ENCODE data around the gene SCMH1.

Gene SCMH1

DNA sequence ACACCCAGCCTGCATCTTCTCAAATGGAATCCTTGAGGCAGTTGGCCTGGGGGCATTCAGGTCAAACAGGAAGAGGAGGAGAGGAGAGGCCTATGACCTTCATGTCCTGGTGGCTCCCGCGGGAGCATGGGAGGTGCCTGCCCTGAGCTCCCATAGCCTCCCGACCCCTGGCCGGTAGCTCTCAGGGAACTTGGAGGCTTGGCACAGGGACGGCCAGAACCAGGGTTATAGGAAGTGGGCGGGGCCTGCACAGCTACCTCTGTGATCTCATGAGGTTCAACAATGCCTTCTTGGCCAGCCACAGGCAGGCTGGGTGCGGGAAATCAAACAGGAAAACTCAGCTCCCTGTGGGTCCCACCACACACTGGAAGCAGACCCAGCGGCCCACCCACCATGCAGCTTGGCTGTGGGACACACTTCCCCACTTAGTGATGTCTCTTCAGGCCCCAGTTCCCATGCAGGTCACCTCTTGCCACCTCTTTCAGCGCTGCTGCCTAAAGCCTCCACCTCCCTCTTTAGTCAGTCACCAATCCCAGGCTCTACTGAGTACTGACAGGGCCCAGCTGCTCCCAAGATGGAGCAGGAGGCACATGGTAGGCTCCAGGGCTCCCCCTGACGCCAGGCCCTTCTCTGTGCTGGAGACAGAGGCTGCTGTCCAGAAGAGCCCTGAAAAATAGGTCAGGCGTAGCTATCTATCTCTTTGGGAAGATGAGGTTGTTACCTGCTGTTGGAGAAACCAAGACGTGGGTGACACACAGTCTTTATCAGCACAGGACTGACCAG is 220.4 kb downstream of the SCMH1 start, which contains the start of gene SLFNL1:
Gene SLFNL1 (minus strand): TSS at position 200 of the 783 bp plus-strand sequence. CDS start 1,065 bp downstream, outside the sequence.
- no peak for DNase-seq

DNA sequence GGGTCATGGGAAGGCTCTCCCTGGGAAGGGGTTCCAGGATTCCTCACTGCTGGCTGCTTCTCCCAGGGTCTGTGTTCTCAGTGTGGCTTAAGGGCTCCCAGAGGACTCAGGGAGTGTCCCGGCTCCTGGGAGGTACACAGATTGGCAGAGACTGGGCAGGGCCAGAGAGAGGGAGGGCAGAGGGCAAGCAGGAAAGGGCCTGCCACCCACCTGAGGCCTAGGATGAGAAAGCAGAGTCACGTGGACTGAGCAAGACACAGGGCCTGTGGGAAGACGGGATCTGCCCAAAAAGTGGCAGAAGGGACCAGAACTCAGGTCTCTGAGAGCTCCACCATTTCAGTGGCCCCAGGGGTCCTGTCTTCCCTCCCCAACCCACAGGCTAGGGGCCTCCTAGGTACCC is 221.5 kb downstream of the SCMH1 start:
- DNase-seq: no peak

DNA sequence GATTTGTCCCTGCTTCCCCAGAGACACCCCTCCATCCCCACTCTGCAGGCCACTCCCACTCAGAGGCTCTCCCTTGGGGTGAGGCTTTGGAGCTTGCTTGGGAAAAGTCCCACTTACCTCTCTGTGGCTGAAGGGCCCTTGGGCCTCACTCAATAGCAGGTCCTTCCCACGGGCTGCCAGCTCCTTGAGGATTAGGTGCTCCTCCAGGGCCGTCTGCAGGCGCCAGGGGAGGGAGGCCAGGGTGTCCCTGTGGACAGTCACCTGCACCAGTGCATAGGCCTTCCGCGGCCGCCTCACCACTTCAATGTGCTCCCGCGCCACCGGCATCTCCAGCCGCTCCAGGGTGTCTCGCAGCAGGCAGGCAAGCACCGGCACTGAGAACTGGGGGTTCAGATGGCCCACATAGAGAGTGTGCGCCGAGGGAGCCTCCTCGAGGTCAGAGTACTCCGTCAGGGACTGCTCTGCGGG is 222.0 kb downstream of the SCMH1 start:
- no peak for DNase-seq

DNA sequence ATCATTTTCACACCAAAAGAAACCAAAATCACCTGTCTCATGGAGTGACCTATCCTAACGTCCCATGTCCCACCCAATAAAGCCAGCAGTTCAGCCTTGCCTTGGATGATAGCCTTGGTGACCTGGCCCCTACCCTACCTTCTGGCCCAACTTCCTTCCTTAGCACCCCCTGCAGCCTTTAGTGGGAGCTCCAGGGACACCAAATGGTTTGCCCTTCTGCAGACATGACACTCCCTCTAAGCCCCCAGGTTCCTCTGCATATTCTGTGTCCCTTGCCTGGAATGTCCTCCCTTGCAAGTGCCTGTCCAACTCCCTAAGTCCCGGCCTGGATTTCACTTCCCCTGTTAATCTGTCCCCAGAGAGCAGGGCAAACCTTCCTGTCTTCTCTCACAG is 222.8 kb downstream of the SCMH1 start:
- DNase-seq: no peak

DNA sequence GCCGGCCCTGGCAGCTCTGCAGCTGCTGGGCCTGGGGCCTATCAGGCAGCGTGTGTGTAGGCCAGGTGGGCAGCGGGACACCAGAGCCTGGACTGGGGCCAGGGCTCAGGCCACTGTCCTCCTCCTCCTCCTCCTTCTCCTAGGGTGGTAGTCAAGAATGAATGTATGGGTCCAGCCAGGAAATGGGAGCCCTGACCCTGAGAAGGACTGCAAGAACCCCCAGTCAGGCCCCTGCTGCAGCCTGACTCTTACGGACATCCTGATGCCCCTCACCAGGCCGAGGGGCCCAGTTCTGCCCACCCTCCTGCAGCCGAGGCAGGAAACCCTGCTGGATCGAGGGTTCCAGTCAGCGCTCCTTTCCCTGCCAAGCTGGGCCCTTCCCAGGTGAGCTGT is 224.1 kb downstream of the SCMH1 start:
- no peak for DNase-seq

DNA sequence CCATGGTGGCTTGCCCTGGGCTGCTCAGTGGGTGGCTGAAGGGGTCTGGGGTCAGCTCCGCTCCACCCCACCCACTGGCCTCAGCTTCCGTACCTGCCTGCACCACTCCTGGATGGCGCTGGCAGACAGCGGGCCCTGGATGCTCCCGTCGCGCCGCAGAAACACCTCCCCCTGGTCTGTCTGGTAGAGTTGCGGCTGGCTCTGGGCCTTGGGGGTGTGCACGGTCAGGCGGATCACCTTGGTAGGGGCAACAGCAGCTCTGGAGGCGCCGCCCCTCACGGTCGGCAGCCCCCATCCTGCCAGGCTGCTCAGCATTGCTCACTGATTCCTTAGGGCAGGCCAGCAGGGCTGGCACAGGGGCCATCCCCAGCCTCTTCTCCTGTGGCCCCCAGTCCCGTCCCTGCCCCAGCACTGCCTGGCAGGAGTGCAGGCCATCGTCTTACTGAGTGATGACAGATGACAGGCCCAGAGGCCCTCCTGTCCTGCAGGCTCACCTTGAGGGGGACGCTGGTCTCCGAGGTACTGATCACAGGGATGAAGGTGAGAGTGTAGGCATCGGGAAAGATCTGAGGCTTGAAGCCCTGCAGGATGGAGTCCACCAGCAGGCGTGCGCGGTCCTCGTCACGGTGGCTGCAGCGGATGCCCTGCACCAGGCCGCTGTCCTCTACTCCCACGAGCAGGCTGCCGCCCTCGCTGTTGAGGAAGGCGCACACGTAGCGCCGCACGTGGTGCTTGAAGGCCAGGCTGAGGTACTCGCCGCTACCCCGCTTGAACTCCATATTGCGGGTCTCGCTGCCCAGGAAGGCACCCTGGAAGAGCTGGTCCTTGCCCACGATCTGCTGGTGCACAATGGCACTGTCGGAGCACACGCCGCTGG is 224.7 kb downstream of the SCMH1 start:
- no peak for DNase-seq

DNA sequence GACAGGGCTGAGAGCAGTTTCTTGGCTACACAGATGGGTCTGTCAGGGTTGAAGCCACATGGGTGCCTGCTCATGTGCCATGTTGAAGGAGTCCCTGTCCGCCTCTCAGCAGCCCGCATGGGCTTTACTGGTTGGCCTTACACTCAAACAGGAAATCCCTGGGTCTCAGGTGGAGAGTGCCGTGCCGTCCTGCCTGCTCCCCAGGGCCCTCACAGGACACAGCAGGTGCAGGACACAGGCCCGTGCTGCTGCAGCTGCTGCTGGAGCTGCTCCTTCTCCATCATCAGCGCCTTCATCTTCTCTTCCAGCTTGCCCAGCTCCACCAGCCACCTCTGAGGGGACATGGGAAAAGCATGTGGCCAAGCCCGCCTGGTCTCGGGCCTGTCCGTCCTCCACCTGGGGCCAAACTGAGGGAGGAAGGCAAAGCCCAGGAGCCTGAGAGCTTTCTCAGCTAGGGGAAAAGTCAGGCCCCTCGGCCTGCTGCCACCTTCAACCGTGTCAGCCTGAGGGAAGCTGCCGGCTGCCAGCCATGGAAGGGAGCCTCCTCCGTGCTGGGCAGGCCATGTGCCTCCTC is 226.1 kb downstream of the SCMH1 start:
- no peak for DNase-seq

DNA sequence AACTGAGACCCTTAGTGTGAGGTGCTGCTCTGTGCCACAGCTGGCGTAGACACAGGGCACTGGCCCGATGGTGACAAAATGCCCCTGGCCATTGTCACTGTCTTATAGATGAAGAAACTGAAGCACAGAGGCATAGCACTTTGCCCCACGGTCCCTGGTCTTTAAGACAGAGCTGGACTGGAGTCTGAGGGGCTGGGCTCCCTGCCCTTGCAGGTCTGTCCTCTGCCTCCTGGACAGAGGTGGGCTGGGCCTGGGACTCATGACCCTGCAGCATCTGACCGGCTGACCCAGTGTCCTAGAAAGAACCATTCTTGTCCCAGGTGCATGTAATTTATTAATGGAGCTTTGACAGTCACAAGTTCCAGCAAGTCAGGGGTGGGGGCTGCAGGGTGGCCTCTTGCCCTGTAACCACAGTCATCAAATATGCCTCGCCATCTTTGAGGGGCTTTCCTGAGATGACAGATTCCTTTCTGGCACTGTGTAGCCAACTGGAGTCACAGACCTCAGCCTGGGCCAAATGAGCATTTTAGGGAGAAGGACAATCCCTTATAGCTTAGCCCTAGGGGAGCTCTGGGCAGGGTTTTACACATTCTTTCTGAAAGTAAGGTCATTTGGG is 226.7 kb downstream of the SCMH1 start:
- no peak for DNase-seq

DNA sequence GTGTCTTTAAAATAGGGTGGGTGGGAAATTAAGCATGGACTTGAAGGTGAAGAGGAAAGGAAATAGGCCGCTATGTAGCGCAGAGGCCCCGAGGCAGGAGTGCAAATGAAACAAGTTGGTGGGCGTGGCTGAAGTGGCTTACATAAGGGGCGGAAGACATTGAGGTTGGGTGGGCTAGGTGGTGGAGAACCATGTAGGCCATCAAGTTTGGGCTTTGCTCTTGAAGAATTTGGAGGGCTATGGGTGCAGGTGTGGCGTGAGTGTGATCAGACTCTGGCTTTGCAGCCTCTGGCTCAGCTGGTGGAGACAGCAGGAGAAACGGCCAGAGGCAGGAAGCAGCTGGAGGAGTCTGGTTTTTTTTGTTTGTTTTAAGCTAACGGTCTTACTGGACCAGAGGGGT is 227.2 kb downstream of the SCMH1 start:
- DNase-seq: no peak

DNA sequence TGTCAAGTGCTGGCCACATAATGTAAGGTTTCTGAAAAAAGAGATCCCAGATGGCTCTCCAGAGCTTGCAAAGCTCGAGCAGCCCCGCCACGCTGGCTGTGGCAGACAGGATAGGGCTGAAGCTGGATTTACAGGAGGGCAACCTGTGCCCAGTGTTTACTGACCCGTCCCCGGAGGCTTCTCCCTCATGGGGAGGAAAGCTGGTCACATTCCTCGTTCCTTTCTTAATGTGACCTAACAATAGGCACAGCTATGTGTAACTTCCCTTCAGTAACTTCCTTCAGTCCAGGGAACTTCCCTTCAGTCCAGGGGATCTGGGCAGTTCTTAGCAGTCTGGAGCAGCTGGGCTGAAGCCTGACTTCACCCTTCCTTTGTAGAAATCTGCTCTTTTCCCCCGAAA is 228.3 kb downstream of the SCMH1 start:
- DNase-seq: no peak

DNA sequence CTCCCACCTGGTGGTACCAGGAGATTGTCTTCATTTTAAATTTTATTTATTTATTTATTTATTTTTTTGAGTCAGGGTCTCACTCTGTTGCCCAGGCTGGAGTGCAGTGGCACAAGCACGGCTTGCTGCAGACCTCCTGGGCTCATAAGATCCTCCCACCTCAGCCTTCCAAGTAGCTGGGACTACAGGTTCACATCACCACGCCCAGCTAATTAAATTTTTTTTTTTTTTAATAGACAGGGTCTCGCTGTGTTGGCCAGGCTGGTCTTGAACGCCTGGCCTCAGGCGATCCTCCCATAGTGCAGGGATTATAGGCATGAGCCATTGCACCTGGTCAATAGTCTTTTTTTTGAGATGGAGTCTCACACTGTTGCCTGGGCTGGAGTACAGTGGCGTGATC is 229.1 kb downstream of the SCMH1 start:
- DNase-seq: no peak

DNA sequence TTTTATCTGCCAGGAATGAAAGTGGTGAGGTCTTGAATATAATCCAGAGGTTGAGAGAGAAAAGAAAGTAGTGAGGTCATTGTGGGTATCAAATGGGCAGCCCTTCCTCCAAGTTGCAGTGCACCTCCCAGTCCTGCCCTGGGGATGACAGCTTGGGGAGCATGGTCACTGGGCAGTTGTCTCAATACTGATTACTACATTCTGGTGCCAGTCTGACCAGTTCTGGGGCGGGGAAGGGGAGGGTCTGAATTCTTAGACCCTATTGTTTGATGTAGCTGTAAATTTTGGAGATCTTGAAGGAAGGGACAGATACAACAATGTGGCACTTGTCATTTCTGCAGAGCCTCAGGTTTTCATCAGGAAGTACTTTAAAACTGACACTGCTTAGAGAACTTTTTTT is 231.8 kb downstream of the SCMH1 start:
- no peak for DNase-seq

DNA sequence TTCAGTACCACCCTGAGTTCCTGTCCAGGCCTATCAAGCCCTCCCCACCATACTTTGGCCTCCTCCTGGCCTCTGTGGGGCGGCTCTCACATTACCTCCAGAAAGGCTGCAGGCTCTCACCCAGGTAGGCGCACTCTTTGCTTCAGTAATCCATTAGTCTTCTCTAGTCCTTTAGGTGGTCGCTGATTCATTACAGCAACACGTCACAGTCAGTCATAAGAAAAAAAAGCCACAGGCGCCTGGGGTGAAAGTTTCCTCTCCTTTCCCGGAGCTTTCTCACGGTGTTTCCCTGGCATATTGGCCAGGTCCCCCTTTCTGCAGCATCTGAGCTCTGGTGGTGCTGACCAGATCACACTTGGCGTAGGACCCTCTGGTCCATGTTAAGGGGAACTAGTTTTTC is 232.6 kb downstream of the SCMH1 start:
- DNase-seq: no peak

DNA sequence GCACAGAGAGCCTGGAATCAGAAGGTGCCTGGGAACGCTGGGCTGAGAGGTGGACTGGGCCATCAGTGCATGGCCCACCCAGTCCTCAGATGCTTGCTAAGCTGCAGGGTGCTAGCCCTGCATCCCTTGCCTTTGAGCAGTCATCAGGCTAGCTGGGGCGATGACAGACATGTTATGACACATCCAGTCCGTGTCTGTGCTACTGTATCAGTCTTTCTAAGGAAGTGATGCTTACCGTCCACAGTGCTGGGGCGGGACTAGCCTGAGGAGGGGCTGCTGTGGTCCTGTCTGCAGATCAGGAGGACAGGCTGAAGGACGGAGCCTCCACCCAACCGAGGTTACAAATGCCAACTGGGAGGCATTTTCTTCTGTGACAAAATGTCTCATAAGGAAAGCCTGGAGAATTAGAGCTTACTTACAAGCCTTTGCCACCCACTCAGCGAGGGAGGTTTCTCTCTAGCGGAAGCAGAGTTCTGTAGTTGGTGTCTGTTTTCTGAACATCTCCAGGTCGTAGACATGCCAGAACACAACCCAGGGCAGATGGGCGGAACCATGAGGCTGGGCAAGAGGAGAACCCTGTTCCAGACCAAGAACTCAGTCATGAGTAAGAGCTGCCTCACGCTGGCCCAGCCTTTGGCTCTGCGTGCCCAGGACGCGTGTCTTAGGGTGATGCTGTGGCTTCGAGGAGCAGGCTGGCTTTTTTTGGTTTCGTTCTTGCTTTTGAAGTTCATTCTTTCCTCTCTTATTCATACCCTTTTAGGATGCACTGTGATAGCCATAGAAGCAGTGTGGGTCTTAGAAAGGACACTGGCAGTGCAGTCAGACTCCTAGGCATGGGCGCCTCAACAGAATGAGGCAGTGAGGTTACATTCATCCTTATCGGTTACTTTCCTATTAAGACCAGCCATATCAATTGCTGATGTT is 234.9 kb downstream of the SCMH1 start:
- DNase-seq: no peak

DNA sequence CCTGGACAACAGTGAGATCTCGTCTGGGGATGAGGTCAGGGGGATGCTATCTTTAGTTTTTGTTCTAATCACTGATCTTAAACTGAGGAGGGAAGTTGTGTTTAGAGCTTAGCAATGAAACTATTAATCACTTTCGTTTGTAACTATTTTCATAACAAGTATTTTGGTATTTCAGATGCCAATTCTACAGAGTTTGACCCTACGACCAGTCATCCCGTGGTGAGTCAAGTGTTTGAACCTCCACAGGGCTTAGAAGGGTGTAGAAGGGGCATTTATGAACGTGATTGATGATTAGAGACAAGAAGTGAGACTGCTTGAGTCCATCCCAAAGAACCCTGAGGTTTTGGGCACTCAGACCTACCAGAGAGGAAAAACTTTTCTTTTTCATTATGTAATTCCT is 236.2 kb downstream of the SCMH1 start:
- no peak for DNase-seq

DNA sequence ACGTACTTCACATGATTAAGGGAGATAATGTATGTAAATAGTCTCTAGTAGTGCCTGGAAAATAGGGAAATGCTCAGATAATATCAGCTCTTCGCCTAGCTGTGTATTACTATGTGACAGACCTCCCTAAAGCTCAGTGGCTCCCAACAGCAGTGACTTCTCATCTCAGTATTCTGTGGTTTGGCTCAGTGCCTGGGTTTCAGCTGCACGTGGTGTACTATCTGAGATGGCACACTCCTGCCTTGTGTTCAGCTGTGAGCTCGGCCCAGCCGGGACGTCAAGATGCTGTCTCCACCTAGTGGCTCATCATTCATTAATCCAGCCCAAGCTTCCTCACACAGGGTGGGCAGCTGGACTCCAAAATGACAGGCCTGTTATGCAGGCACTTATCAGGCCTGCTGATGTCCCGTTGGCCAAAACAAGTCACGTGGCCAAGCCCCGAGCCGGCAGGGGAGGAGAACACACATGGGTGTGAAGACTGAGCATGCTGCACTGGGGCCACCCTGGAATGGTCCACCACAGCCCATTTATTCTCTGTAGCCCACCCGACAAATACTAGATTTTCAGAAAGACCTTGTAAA is 238.4 kb downstream of the SCMH1 start:
- DNase-seq: no peak

DNA sequence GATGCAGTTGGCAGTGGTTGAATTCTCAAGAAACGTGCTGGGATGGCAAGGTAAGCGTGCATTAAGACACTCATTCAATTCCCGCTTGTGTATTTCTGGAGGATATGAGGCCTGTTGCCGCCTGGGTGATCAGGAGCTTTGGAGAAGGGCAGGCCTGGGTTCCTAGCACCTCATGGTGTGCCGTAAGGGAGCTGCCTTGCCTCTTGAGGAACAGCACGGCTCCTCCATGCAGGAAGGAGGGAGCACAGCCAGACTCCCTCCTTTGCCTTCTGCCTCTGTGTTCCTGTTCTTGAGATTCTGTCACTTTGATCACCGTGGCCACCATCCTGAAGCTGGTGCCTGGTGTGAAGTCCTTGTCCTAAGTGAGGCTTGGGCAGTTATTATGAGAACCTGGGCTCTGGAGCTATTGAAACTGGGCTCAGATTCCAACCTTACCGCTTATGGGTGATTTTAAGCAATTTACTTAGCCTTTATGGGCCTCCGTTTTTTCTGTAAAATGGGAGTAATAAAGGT is 238.9 kb downstream of the SCMH1 start:
- no peak for DNase-seq

DNA sequence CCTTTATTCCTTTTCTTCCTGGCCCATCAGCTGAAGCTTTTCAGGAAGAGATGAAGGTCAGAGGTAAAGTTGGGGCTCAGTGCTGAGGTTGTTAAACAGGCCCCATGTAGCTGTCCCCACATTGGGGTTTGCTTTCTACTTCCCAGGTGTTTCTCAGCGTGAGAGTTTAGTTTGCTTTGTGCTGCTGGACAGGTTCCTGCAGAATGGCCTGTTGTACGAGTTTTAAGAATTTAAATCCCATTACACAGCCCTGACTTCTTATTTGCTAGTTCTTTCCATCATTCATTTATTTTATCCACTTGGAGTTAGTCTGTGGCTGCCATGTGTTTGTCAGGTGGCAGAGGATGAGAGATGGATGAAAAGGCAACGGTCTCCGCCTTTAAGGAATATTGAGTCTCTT is 243.4 kb downstream of the SCMH1 start:
- no peak for DNase-seq

DNA sequence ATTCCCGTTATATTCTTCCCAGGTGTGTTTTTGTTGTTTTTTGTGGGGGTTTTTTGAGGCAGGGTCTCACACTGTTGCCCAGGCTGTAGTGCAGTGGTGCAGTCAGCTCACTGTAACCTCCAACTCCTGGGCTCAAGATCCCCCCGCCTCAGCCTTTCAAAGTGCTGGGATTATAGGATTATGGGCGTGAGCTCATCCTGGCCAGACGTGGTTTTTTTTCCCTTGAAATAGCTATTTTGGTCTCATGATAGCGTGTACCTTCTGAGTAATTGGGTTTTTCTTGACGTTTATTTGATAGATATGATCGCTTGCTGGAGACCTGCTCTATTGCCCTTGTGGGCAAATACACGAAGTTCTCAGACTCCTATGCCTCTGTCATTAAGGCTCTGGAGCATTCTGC is 245.0 kb downstream of the SCMH1 start:
- DNase-seq: no peak

DNA sequence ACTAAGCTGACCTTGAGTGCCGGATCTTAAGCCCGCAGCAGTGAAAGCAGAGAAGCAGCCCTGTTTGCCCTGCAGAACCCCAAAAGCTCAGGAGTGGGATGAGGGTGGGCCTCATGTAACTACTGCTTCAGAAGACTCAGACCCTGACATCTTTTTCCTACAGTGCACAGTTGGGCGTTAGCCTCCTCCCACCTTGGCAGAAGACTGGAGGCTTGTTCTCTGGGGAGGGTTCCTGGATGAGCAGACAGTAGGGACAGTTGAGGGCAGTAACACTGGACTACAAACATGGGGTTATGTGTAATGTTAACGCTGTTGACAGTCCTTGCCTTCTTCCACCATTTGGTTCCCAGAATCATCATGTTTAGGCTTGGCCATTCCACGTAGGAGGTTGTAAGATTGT is 253.0 kb downstream of the SCMH1 start:
- DNase-seq: no peak

DNA sequence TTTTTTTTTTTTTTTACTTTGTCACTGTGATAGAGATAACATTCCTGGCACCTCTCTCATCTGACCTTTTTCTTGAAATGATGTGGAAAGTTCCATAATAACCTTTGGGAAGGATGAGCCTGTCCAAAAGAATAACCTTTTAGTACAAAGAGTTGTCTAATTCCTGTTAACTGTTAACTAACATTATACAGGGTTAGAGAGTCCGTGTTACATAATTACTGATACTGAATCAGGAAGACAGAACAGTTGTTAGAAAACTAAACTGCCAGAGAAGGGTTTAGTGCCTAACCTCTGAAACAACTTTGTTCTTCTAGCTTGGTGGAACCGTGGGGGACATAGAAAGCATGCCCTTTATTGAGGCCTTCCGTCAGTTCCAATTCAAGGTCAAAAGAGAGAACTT is 253.8 kb downstream of the SCMH1 start:
- DNase-seq: no peak
